Daoy (cell line): ENCODE results near the gene UBAC1. TPM values are rescaled to one million over a fixed set of nuclear protein-coding genes. Genes with fewer than 3 reads are reported as not detected.
"Not testable (repeated sequence)": the region's sequence is repeated elsewhere in the genome, so short reads cannot be mapped to it uniquely, and the experiment has no call there.

Experiments
- DNase-seq: peaks from one replicate; pipeline ENCODE4 v3.0.0-alpha.2; 2015; ENCODE audit warnings: low read depth
- total RNA-seq: library from RNA; depleted of rRNA; stranded (reverse); fragments of >200 nt; shearing (Covaris generic); gene quantifications from 2 replicates; pipeline ENCODE4 v1.2.3, GENCODE V29; 2014

UBAC1 gene
- total RNA-seq, 1 experiment from 2014 or later, result 63.1 TPM

- DNase-seq, result no peak
Measured at GRCh38 chr9:135901826-135902225, 59.3 kb downstream of the UBAC1 start.

DNA sequence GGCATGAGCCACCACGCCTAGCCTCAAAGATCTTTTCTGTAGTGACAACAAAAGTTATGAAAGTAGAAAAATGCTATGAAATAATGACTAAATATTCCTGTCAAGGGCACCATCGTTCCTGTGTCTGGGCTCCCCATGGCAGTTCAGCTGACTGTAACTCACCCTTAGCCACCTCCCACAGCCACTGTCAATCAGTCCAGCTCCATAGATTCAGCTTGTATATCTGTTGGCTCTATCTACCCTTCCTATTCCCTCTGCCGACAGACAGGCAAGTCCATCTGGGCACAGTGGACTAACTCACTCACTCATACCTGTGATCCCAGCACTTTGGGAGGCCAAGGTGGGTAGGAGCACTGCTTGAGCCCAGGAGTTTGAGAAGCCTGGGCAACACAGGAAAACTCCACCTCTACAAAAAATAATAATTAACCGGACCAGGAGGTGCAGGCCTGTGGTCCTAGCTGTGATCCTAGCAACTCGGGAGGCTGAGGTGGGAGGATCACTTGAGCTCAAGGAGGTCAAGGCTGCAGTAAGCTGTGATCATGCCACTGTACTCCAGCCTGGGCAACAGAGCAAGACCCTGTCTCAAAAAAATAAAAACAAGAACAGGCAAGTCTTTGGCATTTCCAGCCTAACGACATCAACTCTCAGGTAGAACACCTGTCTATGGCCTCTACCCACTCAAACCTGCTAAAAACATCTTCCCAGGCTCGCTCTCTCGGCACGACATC, 60.0 kb downstream of the UBAC1 start:
- DNase-seq, result no peak

GRCh38 chr9:135898634-135899407, 62.4 kb downstream of the UBAC1 start:
- no peak for DNase-seq

- DNase-seq, result no peak
Measured at GRCh38 chr9:135896626-135897025, 64.5 kb downstream of the UBAC1 start.

GRCh38 chr9:135896205-135896604, 65.0 kb downstream of the UBAC1 start:
- DNase-seq, result no peak

DNA sequence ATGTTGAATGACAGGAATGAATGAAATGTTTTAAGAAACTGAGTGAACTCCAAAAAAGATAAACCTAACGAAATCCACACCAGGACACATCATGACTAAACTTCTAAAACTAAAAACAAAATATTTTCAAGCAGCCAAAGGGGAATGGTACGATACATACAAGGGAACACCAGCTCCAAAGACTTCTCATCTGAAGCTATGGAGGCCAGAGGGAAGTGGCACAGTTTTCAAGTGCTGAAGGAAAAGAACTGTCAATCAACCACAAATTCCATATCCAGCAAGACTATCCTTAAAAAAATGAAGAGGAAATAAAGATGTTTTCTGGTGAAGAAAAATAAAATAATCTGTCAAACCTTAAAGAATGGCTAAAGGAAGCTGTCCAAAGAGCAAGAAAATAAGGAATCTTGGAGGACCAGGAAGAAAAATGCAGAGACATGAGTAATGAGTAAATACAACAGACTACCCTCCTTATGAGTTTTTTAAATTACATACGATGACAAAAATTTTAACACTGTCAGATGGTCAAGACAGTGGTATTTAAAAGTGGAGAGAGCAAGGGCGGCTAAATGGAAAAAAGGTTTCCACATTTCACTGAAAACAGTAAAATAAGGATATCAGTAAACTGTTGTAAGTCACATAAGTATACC, 65.8 kb downstream of the UBAC1 start:
- DNase-seq, result no peak

- no peak for DNase-seq
Measured at GRCh38 chr9:135893104-135893503, 68.1 kb downstream of the UBAC1 start.

DNA sequence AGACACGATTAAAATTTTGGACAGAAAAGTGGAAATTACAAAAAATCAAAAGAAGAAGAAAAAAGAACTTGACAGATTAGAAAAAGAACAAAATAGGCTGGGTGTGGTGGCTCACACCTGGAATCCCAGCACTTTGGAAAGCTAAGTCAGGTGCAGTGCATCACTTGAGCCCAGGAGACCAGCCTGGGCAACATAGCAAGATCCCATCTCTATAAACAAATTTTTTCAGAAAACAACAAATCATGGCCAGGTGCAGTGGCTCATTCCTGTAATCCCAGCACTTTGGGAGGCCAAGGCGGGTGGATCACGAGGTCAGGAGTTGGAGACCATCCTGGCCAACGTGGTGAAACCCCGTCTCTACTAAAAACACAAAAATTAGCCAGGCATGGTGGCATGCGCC, 68.8 kb downstream of the UBAC1 start:
- not testable (repeated sequence) for DNase-seq

- DNase-seq, result no peak
Measured at GRCh38 chr9:135891027-135891631, 70.0 kb downstream of the UBAC1 start.

DNA sequence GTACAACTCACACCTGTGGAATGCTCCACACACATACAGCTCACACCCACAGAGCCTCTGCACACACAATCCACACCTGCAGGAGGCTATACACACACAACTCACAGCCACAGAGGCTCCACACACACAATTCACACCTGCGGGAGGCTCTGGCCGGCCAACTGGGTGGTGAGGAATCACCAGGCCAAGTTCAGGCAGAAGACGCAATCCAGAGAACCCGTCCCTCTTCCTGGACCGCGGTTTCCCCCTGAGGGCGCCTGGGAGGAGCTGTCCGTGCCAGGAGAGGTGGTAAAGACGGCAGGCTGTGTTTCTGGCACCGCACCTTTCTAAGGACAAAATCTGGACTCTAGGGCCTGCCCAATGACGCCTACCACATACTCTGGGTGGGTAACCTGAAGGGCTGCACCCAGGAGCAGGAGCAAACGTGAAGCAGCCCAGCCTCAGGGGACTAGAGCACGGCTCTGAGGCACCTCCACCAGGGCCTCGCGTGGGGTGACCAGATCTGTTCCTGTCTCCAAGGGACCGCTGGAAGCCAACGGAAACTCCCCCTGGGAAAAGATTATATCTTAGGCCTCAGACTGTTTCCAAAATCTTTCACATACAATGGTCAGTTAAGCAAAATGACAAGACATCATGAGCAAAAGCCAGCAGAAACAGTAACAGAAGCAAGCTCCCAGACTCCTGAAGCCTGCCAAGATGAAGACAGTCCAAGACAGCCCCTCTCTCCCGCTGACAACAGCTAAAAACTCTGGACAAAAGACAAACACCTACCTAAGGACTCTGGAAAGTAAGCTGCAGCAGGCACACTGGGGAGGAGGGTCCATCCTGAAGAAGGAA, 70.8 kb downstream of the UBAC1 start:
- no peak for DNase-seq

GRCh38 chr9:135889564-135890189, 71.5 kb downstream of the UBAC1 start:
- no peak for DNase-seq

DNA sequence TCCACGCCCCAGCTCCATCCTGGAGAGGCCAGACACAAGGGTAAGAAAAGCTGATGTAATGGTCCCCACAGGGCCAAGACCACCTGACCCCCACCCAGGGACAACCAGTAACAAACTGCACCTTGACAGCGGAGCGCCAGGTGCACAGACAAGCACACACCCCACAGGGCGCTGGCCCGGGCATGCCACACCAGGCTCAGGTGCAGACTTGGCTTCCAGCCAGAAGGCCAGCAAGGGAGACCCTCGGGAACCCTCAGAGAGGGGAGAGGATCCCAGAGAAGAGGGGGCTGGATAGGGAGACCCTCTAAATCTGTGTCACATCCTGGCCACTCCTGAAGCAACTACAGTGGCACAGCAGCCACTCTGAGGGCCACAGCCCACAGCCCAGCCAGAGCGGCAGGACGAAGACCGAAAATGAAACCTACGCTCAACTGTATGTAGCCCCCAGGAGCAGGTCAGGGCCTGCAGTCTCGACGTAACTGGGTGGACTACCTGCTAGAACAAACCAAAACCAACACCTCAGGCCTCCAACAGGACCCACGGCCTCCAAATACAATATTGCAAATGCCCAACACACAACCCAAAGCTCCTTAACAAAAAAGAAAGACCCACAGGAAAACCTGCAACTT, 72.3 kb downstream of the UBAC1 start:
- no peak for DNase-seq

- no peak for DNase-seq
Measured at GRCh38 chr9:135888126-135888765, 72.9 kb downstream of the UBAC1 start.

- DNase-seq, result no peak
Measured at GRCh38 chr9:135887585-135888050, 73.6 kb downstream of the UBAC1 start.

GRCh38 chr9:135887021-135887507, 74.1 kb downstream of the UBAC1 start:
- DNase-seq, result no peak

DNA sequence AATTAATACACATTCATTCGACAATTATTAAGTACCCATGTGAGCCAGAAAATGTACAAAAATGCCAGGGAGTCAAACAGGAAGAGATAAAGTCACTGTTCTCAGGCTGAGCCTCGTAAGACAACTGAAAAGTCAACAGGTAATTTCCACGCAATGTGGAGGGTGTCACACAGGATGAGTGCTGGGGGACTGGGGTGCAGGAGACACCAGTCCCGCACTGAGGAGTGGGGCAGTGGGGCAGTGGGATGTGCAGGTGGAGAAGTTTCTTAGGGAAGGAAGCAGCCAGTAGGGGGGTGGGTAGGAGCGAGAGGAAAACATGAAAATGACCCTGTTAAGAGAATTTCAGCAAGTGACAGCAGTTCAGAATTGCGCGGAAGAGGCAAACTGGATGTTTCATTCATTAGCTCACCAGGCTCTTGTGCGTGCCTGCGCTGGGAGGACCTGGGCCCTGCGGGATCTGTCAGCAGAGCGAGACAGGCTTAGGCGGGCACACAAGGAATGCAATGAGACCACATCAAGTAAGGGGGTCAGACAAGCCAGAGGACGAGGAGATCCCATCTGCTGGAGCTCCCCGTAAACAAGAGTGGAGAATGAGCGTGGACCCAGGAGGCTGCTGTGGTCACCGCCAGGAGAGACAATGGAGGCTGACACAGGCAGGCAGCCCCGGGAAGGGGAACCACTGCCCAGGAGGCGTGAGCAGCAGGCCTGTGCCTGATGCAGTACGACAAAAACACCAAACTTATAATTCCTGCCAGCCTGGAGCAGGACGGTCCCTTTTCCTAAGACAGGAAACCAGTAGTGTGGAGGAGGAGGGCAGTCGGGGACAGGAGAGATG, 74.8 kb downstream of the UBAC1 start:
- DNase-seq, result no peak

DNA sequence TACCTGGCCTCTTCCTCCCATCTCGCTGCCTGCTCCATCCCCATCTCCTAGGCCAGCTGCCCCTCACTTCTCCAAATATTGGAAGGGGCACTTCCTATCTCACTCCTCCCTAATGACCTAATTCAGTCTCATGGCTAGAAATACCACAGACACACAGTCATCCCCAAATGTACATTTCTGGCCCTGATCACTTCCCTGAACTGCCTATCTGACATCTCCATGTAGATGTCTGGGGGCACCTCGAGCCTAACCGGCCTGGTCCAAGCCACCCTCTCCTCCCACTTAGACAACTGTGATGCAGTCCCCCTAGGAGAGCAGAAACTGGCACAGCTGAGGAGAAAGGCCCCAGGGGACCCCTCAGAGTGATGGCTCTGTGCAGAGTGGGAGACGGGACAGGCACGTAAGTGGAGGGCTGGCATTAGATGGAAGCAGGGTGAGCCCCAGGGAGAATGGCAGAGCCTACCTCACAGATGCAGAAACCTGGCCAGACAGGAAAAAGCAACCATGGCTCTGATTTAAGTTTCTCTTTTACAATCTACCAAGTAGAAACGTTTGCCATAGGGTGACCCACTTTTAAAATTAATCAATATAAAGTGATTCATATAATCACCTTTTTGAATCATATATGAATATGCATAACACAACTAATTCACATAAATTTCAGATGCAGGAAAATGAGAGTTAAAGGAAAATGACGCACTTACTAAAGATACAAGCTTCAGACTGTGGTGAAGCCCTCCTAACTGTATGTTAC, 75.9 kb downstream of the UBAC1 start:
- peak; percentile 53 for DNase-seq
